ENCODE data around the gene TMEM217.
A peak's percentile ranks its signal among the peaks of the same experiment; 100 is the strongest.
"Not testable (repeated sequence)": the region's sequence is repeated elsewhere in the genome, so short reads cannot be mapped to it uniquely, and the experiment has no call there.

The TMEM217 gene

DNA sequence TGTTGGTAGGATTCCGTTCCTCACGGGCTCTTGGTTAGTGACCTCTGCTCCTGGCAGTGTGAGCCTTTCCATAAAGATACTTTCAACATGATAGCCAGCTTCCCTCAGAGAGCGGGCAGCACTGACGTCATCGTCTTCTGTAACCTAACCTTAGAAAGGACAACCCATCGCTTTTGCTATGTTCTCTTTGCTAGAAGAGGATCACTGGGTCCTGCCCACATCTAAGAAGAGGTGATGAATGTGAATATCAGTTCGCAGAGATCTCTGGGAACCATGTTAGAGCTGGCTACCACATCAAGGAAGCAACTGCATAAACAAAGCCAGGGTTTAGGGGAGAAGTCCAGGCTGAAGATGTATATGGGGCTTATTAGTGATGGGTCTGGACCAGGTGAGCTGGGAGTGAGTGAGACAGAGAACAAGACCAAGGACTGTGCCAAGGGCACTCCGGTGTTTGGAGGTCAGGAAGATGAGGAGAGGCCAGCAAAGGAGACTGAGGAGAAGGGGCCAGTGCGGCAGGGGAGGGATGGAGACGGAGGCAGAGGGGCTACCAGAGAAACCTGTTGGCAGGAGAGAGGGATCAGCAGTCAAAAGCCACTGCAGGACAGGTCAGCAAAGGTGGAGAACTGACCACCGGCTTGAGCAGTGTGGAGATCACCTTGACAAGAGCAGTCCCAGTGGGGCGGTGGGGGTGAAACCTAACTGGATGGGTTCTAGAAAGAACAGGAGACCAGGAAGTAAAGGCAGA, 48.3 kb downstream of the TMEM217 start:
- peak; percentile 36 for DNase-seq

DNA sequence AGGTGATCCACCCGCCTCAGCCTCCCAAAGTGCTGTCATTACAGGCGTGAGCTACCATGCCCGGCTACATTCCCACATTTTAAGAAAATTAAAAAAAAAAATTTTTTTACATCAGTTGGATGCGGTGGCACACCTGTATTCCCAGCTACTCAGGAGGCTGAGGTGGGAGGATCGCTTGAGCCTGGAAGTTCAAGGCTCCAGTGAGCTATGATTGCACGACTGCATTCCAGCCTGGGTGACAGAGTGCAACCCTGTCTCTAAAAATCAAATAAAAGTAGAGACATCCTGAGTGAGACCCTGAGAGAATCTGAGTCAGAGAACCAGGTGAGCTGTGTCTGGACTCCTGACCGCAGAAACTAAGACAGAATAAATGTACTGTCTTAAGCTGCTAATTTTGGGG, 49.2 kb downstream of the TMEM217 start:
- DNase-seq: no peak

DNA sequence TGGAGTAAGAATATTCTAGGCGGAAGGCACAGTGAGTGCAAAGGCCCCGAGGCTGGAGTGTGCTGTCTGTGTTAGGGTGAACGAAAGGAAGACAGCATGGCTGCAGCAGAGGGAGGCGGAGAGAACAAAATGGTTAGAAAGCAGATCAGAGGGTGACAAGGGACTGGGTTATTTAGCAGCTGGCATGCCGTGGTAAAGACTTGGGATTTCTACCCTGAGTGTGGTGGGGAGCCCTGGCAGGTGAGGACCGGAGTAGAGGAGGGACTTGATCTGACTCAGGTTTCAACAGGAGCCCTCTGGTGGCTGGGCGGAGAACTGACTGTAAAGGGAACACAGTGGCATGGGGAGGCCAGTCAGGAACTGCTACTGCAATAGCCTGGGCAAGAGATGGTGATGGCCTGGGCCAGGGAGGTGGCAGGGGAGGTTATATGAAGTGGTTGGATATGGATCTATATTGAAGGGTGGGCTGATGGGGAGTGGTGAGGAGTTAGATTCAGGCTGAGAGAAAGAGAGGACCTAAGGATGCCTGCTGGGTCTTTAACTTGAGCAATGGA, 50.0 kb downstream of the TMEM217 start:
- peak; percentile 91 for DNase-seq

DNA sequence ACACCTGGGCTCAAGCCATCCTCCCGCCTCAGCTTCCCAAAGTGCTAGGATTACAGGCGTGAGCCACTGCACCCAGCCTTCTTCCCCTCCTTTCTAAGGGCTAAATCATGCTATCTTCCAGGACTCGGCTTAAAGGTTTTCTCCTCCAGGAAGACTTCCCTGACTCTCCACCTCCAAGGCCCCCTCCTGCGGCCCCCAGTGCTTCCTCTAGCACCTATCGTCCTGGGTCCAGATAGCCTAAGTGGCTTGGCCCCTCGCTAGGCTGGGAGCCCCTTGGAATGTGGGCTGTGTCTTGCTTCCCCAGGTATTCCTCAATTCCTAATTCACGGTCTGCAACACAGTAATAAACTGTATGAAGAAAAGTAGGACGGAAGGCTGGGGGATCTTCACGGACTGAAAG, 51.3 kb downstream of the TMEM217 start:
- DNase-seq: no peak

DNA sequence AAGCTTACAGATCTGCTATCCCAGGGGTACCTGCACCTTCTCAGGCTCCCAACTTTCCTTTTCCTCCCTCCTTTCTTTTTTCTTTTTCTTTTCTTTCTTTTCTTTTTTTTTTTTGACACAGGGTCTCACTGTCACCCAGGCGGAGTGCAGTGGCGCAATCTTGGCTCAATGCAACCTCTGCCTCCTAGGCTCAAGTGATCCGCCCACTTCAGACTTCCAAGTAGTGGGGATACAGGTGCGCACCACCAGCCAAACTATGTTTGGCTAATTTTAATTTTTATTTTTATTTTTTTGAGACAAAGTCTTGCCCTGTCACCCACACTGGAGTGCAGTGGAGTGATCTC, 52.0 kb downstream of the TMEM217 start:
- DNase-seq: no peak

DNA sequence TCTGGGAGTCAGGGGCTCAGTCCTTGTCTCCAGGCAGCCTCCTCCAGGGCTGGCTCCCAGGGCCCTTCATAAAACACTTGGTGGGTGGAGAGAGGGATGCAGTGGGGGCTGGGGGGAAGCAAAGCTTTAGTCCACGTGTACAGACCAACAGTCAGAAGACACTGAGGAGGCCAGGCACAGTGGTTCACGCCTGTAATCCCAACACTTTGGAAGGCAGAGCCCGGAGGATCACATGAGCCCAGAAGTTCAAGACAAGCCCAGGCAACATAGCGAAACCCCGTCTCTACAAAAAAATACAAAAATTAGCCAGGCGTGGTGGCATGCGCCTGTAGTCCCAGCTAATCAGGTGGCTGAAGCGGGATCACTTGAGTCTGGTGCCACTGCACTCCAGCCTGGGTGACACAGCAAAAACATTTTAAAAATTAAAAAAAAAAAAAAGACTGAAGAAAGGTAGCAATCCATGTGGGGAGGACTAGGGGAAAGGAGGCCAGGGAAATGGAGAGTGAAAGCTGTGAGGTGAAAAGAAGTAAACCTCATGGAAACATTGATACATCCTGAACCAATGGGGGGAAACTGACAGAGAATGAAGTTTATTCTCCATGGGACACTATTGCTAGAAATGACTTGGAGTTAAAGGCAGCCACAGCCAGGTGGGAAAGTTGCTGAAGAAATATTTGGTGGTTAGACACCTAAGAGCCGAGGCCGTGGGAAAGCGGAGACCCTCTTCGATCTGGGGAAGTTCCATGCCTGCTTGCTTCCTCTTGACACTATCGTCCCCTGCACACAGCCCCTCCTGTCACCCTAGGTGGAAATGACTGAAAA, 52.6 kb downstream of the TMEM217 start:
- DNase-seq: no peak

DNA sequence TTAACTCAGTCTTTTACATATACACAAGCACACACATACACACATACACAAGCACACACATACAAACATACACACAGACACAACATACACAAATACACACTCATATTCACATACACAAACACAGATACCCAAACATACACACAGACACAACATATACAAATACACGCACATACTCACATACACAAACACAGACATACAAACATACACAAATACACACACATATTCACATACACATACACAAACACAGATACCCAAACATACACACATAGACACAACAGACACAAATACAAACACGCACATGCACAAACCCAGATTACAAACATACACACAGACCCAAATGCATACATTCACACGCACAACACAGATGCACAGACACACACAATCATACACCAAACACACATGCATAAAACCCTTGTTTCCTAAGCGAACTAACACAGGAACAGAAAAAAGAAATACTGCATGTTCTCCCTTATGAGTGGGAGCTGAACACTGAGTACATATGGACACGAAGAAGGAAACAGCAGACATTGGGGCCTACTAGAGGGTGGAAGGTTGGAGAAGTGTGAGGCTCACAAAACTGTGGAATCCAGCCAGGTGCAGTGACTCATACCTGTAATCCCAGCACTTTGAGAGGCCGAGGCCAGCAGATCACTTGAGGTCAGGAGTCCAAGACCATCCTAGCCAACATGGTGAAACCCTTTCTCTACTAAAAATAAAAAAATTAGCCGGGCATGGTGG, 53.8 kb downstream of the TMEM217 start:
- DNase-seq: no peak

DNA sequence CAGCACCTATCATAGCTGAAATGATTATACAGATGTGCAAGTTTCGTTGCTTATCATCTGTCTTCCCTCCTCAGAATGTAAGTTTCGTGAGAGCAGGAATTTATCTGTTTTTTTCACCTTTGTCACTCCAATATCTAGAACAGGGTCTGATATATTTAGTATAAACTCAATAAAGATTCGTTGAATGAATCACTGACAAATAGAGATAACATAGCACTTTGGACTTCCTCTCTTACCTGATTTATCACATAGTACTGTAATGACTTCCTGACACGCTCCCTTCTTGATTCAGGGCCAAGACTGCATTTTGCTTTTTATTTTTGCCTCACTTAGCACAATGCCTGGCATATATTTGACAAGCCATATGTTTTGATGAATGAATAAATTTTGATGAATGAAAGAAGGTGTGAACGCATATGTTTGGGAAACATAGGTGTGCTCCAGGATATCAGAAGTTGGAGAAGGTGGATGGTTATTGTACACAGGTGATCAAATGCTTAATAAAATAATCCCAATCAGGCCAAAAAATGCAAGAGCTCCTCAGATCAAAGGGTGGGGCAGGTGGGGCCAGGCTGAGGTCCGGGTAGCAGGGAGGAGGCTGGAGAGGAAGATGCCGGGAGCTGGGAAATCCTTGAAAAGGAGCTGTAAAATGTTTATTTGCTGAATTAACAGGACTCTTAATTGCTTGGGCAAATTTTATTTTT, 55.0 kb downstream of the TMEM217 start:
- DNase-seq: no peak

DNA sequence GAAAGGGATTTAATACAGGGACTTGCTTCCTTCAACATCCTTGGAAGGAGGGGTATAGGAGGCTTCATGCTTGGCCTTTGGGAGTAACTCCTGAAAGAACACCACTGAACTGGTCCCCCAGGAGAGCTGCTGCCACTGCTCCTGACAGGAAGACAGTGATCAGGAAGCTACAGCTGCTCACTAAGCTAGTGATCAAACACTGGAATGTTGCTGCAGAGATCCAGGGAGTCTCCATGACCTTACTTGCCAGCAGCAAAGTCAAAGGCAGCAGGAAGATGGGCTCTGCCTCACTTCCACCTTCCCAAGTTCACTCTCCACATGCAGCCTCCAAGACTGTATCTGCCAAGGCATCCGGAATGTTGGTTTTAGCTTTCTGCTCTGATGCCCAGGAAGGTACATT, 56.2 kb downstream of the TMEM217 start:
- DNase-seq: no peak

DNA sequence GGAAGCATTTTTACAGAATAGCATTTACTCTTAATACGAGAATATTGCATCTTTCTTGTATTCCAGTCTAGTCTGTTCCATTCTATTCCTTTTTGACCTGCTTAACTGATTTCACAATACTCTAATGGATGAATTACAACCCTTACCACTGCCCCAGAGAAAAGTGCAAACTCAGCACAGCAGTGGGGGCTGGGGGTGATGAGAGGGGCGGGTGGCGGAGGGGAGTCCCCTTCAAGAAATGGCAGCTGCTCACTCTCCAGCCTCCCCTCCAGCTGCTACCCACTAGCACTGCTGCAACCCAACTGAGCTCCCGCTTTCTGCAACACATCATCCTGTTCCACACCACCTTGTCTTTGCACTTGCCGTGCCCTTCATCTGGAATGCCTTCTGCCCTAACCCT, 57.9 kb downstream of the TMEM217 start:
- no peak for DNase-seq

DNA sequence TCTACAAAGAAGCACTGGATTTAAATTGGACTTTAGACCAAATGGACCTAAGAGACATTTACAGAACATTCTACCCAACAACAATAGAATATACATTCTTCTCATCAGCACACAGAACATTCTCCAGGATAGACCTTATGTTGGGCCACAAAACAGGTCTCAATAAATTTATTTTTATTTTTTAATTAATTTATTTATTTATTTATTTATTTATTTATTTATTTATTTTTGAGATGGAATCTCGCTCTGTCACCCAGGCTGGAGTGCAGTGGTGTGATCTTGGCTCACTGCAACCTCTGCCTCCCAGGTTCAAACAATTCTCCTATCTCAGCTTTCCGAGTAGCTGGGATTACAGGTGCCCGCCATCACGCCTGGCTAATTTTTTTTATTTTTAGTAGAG, 61.5 kb downstream of the TMEM217 start:
- not testable (repeated sequence) for DNase-seq

DNA sequence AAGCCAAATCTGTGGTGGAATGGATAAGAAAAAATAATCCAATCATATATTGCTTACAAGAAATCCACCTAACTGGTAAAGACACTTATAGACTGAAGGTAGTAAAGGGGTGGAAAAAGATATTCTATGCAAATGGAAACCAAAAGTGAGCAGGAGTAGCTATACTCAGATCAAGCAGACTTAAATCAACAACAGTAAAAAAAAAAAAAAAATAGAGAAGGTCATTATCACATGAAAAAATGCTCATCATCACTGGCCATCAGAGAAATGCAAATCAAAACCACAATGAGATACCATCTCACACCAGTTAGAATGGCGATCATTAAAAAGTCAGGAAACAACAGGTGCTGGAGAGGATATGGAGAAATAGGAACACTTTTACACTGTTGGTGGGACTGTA, 63.1 kb downstream of the TMEM217 start:
- DNase-seq: not testable (repeated sequence)

DNA sequence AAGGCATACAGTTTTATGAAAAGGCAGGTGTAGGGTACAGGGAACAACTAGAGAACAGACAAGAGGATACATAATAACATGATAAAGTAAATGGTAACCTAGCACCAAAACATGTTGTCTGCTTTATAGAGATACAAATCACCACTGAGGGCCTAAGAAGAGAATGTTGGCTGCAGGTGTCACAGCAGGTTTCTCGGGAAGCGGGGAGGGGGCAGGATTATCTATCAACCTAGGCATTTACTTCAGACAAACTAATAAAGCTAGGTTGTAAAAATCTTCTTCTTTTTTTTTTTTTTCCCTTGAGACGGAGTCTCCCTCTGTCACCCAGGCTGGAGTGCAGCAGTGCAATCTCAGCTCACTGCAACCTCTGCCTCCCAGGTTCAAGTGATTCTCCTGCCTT, 65.3 kb downstream of the TMEM217 start:
- no peak for DNase-seq

DNA sequence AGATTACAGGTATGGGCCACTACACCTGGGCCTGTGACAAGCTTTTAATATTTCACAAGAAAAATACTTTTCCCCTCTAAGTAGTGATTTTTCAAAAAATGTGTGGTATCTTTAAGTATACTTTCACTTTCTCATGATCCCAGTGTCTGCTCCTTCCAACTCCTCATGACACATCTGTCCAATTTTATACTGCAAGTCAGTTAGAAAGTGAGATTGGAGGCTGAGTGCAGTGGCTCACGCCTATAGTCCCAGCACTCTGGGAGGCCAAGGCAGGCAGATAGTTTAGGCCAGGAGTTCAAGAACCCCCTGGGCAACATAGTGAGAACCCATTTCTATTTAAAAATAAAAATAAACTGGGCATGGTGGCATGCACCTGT, 67.8 kb downstream of the TMEM217 start:
- no peak for DNase-seq

DNA sequence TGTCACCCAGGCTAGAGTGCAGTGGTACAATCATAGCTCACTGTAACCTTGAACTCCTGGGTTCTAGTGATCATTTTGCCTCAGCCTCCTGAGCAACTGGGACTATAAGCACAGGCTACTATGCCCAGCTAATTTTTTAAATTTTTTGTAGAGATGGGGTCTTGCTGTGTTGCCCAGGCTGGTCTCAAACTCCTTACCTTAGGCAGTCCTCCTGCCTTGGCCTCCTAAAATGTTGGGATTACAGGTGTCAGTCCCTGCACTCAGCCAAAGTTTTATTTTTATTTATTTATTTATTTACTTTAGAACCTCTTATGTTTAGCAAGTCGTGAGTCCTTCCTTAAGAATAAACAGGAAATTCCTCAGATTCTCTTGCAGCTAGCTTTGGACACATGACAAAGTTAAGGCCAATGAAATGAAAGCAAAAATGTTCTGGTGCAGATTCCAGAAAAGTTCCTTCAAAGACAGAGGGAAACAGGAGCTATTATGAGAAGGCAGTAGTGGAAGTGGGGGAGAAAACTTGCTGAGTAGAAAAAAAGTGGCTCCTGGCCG, 68.9 kb downstream of the TMEM217 start:
- DNase-seq: no peak

DNA sequence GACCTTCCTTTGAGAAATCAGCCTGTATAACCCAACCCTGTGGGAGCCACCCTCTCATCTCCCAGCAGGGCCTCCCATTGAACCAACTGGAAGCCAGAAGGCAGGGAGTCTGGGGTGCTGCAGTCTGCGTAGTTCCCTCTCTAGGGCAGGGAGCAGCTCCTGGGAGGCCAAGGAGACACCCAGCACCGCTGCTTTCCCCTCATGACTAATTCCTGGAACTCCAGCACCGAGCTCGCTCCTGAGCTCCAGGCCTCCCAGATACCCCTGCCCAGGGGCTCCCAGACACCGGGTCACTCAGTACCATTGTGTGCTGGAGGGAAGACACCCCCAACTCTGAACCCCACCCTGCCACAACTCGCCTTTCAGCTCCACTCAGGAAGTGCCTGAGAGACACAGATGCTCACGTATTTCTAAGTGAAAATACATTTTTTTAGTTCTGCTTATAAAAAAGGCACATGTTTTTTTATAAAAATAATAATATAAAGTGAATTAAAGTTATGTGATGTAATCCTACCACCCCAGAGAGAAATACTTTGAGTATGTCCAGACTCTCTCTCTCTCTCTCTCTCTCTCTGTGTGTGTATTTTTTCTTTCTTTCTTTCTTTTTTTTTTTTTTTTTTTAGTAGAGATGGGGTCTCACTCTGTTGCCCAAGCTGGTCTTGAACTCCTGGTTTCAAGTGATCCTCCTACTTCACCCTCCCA, 70.5 kb downstream of the TMEM217 start:
- no peak for DNase-seq

DNA sequence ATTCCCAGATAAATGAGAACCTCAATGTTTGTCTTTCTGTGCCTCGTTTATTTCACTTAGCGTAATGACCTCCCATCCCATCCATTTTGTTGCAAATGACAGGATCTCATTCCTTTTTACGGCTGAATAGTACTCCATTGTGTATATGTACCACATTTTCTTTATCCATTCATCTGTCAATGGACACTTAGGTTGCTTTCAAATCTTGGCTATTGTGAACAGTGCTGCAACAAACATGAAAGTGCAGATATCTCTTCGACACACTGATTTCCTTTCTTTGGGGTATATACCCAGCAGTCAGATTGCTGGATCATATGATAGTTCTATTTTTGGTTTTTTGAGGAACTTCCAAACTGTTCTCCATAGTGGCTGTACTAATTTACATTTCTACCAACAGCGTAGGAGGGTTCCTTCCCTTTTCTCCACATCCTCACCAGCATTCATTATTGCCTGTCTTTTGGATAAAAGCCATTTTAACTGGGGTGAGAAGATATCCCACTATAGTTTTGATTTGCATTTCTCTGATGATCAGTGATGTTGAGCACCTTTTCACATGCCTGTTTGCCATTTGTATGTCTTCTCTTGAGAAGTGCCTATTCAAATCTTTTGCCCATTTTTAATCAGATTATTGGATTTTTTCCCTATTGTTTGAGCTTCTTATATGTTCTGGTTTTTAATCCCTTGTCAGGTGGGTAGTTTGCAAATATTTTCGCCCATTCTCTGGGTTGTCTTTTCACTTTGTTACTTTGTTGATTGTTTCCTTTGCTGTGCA, 71.8 kb downstream of the TMEM217 start:
- DNase-seq: not testable (repeated sequence)

DNA sequence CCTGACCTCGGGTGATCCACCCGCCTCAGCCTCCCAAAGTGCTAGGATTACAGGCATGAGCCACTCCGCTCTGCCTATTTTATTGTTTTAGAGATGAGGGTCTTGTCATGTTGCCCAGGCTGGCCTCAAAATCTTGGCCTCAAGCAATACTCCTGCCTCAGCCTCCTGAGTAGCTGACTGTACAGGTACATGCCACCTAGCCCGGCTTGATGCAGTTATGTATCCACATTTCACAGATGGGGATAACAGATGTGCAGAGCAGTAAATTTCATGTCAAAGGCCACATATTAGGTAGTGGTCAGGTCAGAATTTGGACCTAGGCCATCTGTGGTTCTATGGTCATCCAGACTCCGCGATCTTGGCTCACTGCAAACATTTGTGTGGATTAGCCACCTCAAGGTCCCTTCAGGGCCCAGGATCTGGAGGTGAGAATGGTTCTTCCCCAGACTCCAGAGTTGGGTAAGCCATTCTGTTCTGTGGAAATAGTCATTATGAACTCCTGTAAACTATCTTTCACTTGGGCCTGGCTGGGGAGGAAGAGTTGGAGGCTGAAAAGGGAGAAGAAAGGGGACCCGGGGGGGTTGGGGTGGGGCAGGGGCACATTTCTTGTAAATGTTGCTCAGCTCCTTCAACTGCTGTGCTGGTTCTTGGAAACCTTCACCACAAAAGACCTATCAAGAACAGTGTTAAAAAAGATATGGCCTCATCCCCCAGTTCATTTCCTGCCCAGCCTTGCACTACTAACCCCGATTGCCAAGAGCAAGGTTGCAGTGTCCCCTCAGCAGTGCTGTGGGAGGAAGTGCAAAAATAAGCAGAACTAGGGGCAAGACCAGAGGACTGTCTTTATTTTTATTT, 75.0 kb downstream of the TMEM217 start:
- DNase-seq: peak; percentile 51

DNA sequence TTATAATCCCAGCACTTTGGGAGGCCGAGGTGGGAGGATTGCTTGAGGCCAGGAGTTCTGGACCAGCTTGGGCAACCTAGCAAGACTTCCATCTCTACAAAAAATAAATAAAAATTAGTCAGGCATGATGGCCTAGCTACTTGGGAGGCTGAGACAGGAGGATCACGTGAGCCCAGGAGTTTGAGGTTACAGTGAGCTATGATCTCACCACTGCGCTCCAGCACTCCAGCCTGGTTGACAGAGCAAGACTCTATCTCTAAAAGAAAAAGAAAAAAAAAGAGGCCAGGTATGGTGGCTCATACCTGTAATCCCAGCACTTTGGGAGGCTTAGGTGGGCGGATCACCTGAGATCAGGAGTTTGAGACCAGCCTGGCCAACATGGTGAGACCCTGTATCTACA, 77.3 kb downstream of the TMEM217 start:
- not testable (repeated sequence) for DNase-seq

DNA sequence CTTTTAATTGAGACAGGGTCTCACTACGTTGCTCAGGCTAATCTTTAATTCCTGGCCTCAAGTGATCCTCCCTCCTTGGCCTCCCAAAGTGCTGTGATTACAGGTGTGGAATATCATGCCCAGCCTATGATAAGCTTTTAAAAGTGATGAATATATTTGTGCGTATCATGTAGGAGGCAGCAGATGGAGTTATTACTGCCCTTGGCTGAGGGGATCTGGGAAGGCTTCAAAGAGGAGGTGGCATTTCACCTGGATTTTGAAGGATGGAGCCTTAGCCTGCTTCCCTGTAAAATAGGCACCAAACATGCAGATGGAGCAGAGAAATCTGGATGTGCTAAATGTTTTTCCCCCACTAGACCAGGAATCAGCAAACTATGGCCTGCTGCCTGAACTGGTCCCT, 77.9 kb downstream of the TMEM217 start:
- DNase-seq: no peak
